NCI-H2171 treated with DMSO at 0.1 percent for 48 hours (cell line): ENCODE data around the gene PRKAG2.
"Not testable (repeated sequence)": the region's sequence is repeated elsewhere in the genome, so short reads cannot be mapped to it uniquely, and the experiment has no call there.

Experiments used
- DNase-seq: peaks from one replicate; lab custom pipeline; 2025; lab: John Stamatoyannopoulos, UW

Gene PRKAG2

DNA sequence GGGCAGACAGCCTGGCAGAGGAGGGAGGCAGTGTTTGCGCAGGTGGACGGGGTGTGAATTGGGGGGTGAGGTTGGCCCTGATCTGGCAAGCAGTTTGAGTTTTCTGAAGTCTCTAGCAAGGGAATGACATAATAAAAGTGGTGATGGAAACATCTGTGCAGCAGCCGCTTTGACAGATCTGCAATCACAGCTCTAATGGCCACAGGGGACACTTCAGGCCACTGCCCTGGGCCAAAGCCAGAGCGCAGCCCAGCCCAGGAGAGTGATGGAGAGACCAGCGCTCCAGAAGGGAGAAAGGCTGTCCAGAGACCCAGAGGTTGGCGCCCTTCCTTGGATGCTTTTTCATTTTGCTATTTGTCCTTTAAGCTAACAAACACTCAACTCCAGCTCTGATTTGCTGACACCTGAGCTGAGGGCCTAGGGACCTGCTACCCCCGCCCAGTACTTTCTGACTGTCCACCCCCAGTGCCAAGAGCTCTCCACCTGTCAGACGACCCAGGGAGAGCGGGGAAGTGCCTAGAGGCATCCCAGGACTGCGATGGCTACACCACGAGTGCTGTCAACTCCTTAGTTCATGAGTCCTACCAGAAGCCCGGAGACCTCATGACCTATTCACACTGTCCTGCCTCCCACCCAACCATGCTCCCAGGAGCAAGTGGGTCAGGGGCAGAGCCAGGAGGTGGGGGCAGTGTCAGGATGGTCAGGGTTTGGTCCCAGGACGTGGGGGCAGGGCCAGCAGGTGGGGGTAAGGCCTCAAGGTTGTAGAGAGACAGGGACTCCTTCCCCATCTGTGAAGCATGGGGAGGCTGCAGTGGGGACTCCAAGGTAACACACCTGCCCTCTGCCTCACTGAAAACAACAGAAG lies 112.6 kb downstream of the PRKAG2 start:
- DNase-seq, result no peak

DNA sequence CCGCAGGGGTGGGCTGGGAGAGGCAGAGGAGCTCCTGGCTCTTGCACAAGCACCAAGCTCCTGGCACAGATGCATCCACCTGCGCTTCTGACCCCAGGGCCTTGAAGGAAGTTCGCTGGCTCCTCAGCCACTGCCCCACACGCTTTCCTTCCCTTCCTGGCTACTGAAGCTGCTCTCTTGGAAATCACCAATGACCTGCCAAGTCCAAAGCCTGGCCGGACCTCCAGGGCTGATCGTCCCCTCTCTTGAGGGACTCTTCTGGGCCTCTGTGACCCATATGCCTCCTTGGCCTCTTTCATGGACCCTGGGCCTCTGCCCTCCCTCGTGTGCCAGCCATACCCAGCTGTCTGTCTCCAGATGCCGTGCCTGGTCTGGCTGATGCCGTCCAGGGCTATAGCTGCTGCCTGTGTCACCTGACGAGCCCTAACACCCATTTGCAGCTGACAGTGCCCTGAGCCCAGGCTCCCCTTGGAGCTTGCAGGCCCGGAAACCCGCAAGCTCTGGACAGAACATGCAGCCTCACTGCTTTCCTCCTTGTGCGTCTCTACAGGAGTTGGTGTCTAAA lies 113.4 kb downstream of the PRKAG2 start:
- no peak for DNase-seq

DNA sequence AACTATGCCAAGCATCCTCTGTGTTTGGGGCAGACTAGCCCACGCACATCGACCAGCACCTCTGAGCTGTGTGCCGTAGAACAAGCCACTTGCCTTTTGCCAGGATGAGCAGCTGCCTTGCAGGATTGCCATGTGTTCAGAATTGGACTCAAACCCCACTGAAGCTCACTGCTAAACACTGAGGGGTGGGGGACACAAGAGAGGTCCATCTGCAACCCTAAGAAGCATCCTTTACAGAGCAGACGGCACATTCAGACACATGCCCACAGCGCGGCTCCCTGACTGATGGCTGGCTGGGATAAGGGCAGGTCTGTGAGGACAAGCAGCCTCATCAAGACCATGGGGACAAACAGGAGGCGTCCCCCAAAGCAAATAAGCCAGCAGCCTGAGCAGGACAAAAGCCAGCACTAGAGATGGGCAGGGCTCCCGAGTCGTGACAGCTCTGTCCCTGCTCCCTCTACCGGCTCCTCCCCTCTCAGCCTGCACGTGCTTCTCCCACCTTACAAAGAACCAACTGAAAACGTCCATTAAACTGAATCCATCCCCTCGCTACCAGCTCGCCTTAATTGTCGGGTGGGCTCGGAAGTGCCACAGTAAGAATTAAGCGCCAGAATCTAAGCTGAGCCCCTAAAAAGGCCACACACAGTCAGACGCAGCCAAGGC lies 114.2 kb downstream of the PRKAG2 start:
- no peak for DNase-seq

DNA sequence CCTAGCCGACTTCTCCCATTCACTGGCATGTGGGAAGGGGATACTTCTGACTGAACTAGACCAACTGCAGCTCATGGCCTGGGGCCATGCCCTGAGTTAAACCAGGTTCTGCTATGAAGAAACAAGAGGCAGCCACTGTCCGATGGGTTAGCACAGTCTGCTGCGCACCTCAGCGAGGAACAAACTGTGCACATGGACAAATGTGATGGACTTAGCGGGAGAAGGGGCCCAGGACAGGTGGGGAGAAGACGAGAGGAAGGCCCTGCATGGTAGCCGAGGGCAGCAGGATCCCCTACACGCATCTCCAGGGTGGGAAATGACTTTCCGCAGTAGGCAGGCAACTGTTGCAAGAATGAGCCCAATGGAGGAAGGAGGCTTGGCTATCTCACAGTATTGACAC lies 115.0 kb downstream of the PRKAG2 start:
- DNase-seq, result no peak

DNA sequence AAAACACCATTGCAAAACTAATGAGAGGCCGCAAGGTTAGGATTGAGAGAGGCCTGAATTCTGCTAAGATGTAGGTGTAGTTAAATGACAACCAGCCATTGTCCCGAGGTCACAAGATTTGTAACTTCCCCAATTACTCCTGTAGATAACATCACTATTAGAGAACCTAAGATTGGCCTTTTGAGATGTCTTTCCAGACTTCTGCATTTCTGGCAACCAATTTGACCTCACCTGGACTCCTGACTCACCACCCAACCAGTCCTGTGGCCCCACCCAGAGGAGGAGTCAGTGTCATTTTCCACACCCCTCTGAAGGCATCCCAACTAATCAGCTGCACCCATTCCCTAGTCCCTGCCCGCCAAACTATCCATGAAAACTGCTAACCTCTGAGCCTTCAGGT lies 115.7 kb downstream of the PRKAG2 start:
- no peak for DNase-seq

DNA sequence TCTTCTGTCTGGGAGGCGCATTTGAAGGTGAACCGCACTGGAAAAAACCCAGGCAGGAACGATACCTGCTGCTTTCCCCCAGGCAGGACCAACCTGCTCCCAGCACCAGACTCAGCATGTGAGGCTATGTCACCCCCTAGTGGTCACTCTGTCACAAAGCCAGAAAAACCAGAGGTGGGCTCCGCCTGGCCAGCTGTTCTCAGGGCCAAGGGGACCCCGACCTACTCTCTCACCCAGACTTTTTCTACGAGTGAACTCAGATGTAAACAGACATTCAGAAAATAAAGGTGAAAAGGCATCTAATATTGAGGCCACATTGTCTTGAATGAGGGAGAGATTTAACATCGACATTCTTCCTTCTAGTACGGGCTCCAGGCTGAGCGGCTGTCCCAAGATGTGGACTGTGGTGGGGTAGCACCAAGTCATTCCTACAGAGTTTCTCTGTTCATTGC lies 117.3 kb downstream of the PRKAG2 start:
- peak; percentile 65 for DNase-seq

DNA sequence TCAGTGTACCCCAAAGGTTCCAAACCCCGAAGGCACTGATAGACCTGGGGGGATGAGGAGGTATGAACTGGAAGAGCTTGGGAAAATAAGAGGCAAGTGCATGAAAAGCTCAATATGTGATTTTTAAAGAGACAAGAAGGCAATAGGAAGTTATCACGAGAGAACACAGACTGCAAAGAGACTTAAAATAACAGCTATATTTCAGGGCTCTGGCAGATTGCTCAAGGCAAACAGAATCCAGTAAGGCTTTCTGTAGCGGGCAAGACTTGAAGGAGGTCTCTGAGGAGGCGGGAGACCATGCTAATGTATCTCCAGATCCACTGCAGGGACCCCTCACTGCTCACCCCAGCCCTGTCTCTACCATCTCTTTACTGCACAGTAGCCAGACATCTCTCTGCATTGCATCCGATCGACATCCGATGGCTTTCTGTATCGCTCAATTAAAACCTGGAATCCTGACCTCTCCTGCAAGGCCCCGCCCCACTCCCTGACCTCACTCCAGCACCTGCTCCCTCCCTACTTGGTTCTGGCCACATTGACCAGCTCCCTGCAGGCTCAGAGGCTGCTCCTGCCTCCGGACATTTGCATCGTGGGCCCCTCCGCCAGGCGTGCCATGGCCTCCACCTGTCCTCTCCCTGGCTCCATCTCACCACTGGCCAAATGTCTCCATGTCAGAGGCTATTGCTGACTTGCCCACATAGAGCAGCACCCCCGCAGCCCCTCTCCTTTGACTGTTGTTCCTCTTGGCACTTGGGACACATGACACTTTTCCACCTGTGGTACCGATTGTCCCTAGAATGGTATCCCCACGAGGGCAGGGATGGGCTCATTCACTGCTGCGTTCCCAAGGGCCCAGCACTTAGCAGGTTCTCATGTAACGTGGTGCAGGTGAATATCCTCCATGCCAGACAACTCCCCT lies 118.0 kb downstream of the PRKAG2 start:
- DNase-seq, result no peak

DNA sequence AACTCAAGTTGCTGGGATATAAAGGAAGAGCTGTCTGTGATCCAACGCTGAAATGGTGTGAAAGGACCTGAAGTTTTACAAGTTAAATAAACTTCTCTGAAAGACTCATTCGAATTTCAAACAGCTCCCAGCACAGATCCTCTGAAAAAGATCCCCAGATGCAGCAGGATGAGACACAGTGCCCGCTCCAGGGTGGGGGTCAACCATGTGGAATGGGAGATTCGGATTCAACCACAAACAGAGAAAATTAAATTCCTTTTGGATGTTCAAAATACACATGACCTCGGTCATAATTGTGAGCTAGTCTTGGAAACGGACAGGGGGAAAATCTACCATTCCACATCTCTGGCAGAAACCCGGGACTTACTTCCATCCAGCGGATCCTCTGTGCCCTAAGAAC lies 119.6 kb downstream of the PRKAG2 start:
- DNase-seq, result no peak

DNA sequence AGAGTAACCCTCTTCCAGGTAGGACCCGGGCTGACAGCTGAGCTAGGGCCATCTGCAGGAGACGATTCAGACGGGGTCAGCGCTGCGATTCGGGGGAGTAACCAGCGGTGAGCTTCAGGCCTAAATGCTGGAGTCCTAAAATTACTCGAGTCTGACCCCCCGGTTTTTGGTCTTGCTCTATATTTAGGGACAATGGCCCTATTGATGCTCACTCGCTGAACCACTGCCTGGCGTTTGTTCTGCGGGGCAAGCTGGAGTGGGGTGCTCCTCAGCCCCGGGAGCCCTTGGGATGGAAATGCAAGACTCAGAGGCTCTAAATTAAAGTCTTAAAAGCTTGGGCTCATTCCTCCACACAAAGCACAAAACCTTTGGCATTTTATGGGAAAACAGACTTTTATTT lies 120.0 kb downstream of the PRKAG2 start:
- DNase-seq, result no peak

DNA sequence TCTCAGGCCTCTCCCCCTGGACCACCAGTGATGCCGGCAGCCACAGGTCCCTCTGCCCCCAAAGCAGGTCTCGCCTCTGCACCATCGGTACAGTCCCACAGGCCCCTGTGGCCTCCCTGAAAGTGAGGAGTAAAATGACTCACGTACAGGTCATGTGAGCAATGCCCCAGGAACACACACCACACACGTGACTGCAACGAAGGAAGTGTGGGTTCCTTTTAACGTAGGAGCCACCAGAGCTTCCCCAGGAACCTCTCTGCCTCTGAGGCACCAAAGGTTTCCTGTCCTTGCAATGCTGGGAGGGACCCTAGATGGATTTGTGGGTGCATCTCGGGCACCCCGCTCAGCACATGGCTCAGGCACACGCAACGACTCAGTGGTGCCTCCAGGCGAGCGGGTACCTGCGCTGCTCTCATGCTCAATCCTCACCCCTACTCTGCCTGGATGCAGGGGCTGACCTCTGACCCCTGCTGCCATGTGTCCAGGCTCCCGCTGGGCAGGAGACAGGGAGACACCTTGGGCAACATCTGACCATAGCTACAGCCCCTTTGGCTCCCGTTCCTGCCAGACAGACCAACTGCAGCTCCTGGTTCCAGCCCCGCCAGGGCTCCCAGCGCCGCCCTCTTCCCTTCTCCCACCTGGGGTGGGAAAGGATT lies 120.7 kb downstream of the PRKAG2 start:
- DNase-seq, result no peak

DNA sequence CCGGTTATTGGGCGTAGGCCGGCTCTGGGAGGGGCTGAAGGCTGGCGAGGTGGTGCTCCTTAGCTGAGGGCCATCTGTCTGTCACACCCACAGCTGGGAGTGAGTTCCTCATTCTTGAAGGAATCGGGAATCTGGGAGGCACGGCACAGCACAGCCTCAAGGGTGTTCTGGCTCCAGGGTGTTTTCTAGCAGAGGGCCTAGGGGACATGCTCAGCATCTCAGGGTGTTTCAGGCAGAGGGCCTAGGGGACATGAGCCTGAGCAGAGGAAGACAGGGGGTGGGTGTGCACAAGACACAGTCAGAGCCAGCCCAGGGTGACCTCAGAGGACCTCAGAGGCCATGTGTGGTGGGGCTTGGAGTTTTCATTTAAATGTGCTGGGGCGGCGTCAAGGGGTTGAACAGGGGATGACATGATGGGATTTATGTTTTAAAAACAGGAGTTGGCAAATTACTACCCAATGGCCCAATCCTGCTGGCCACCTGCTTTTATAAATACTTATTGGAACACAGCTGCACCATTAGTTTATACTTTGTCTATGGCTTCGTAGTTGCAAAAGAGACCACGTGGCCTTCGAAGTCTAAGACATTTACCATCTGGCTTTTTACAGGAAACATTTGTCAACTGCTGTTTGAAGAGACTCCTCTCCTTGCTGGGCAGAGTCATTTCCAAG lies 121.6 kb downstream of the PRKAG2 start:
- DNase-seq, result no peak

DNA sequence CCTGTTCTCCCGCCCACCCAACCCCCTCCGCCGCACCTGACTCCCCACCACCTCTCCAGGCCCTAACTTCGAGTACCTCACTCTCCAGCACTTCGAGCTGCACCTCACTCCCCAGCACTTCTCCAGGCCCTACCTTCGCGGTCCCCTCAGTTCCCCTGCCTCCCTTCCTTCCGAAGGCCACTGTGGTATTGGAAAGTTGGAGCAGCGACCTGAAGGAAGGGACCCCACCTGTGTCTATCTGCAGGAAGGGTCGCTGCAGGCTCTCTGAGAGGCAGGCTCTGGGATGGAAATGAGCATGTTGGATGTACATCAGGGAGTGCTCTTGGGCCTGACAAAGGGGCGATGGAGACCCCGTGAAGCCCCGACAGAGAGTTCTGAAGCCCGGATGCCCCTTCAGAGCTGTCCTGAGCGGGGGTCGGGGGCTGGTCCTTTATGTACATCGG lies 122.2 kb downstream of the PRKAG2 start:
- DNase-seq, result no peak

DNA sequence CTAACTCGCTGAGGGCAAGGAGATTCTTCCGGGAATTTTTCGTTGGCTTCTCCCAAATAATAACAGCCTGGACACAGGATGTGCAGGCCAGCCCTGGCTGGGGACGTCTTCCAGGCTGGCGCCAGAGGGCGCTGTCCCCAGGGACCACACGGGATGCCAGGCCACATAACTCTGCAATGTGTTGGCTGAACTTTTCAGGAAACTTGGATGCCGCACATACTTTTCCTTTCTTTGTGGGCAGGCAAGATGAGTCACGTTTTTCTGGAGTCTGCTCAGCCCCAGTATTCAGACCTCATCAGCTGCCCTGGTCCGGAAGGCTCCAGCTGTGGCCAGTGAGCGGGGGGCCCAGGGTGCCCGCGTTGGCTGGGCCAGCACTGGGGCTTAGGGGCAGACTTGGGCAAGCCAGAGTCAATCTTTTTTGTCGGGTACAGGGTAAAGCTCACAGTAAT lies 122.7 kb downstream of the PRKAG2 start:
- peak; percentile 8 for DNase-seq

DNA sequence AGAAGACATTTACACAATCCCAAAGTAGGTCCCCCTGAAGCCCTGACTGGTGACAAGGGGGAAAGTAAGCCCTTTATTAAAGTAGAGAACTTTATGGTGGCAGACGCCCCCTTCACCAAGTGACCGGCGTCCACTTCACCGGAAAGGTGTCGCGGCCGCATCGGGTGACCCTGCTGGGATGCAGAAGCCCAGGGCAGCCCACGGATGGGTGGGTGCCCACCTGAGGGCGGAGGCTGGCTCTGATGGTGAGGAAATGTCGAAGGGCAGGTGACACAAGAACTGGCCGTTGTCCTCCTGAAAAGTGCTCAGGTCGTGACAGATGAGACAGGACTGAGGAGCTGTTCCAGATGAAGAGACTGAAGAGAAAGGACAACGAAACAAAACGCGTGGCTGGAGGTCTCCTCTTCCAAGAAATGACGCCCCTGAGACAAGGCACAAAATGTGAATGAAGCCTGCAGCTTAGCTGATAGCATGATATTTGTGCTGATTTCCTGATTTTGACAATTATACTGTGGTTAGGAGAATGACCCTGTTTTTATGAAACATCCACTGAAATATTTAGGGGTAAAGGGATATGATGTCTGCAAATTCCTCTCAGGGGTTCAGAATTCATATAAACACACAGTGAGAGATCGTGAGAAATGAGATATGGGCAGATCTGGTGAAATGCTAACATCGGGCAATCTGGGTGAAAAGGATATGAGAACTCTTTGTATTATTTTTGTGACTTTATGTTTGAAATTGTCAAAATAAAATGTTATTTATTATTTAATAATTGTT lies 123.9 kb downstream of the PRKAG2 start:
- no peak for DNase-seq

DNA sequence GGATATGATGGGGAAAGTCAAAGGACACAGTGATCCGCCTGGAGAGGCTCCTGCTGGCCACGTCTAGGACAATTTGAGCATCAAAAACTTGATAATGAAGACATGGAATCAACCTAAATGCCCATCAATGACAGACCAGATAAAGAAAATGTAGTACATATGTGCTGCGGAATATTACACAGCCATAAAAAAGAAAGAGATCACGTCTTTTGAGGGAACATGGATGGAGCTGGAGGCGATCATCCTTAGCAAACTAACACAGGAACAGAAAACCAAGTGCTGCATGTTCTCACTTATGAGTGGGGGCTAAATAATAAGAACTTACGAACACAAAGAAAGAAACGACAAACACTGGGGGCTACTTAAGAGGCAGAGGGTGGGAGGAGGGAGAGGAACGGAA lies 124.9 kb downstream of the PRKAG2 start:
- no peak for DNase-seq

DNA sequence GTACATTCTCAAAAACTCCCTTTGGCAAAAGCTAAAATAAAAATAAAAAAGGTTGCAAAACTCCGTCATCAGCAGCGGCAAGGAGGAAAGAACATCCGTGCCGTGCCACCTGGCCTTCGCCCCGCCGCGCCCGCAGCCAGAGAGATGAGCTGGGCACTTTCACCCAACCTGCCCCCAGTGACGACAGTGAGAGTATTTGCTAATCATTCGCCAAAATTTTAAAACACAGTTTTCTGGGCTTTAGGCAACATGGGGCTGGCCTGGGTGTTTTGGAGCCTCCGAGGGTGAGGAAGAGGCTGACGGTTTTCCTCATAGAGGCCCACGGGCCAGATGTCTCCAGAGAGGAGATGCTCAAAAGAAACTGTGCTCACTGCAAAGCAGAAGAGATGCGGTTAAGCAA lies 128.2 kb downstream of the PRKAG2 start:
- no peak for DNase-seq

DNA sequence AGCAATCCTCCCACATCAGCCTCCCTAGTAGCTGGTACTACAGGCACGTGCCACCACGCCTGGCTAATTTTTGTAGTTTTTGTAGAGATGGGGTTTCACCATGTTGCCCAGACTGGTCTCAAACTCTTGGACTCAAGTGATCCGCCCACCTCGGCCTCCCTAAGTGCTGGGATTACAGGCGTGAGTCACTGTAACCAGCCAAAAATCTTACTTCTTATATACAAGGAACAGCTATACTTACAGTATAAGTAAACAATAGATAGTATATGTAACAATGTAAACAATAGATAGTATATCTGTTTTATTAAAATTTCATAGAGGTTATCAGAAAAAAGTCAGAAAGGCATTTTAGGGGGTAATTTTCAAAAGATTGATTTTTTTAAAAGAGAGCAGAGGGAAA lies 128.9 kb downstream of the PRKAG2 start:
- DNase-seq, result not testable (repeated sequence)

DNA sequence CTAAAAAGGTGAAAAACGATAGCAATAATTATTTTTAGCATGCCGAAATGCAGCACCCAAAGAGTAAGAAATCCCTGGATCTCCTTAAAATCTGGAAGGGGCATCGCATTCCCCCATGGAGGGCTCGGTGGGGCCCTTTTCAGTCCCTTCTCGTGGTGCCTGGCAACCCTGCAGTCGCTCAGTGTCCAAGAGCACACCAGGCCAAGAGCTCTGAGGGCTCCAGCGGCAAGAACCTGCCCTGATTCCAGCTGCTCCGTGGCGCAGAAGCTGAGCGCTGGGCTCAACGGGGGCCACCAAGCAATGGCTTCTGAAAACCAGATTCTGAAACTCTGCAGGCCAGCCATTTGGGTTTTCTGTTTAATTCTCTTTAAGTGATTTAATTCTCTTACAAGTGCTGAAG lies 131.2 kb downstream of the PRKAG2 start:
- DNase-seq, result no peak

DNA sequence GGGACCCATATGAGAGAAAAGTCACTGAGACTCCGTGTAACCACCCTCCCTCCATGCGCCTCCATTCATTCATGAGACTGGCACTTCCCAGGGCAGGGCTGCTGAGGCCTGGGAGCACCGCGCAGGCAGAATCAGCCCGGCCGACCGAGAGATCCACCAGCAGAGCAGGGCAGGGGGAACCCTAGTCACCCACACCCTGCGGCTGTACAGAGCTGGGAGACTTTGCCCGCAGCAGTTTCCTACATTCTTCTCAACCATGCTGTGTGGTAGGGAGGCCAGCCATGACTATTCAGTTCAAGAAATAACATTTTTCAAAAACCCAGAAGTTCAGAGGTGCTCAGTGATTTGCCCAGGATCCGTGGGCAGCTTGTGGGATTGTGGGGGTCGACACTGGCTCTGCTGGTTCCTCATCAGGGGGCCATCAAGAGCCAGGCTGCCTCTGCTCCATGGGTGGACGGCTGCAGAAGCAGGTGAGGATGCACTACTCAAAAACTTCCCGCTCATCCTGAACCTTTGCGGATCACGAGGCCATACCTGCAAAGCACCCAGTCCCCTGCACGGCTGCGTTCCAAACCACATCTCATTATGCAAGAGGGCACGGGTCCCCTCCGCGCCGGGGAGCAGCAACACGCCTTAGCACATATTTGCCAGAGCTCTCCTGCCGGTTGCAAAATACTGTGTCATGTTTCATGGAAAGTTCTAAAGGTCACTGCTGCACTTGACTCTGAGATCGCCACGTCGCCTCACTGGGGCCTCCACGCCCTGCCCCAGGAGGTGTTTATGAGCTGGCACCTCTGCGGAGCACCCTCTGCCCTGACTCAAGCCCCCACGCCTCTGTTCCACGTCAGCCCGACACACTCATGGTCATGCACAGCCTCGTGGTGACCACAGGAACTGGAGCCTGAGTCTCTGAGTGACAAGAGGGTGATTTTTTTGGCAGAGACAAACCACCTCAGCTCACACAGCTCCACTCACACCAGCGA lies 132.0 kb downstream of the PRKAG2 start:
- DNase-seq, result no peak
